ENCODE results near the gene SLC25A1.

Gene SLC25A1

GRCh38 chr22:19137384-19138216 lies 40.9 kb downstream of the SLC25A1 start:
- DNase-seq (ENCODE audit: low spot score): no peak

GRCh38 chr22:19136915-19137314 lies 41.6 kb downstream of the SLC25A1 start:
- no peak for DNase-seq (ENCODE audit: low spot score)

- no peak for DNase-seq (ENCODE audit: low spot score)
These were observed 43.7 kb downstream of the SLC25A1 start for GRCh38 chr22:19134874-19135273.

- DNase-seq (ENCODE audit: low spot score): no peak
These were observed 44.2 kb downstream of the SLC25A1 start for GRCh38 chr22:19134176-19134831.

GRCh38 chr22:19133561-19133960 lies 45.0 kb downstream of the SLC25A1 start:
- DNase-seq (ENCODE audit: low spot score): no peak

- no peak for DNase-seq (ENCODE audit: low spot score)
These were observed 45.7 kb downstream of the SLC25A1 start for GRCh38 chr22:19132693-19133400.

- no peak for DNase-seq (ENCODE audit: low spot score)
These were observed 46.4 kb downstream of the SLC25A1 start for GRCh38 chr22:19132153-19132552.

- no peak for DNase-seq (ENCODE audit: low spot score)
These were observed 46.9 kb downstream of the SLC25A1 start for GRCh38 chr22:19131685-19132015.

- no peak for DNase-seq (ENCODE audit: low spot score)
These were observed 47.4 kb downstream of the SLC25A1 start, which contains the start of gene TSSK2 for GRCh38 chr22:19130959-19131684. TSS of gene TSSK2 (plus strand) at chr22:19131308. CDS start at chr22:19131400, 92 bp downstream.

GRCh38 chr22:19129871-19130270 lies 48.7 kb downstream of the SLC25A1 start:
- no peak for DNase-seq (ENCODE audit: low spot score)

GRCh38 chr22:19128946-19129727 lies 49.4 kb downstream of the SLC25A1 start:
- no peak for DNase-seq (ENCODE audit: low spot score)

GRCh38 chr22:19128009-19128401 lies 50.5 kb downstream of the SLC25A1 start:
- DNase-seq (ENCODE audit: low spot score): no peak

GRCh38 chr22:19127329-19128008 lies 51.1 kb downstream of the SLC25A1 start:
- no peak for DNase-seq (ENCODE audit: low spot score)

GRCh38 chr22:19126309-19127273 lies 51.9 kb downstream of the SLC25A1 start:
- DNase-seq (ENCODE audit: low spot score): no peak
